GM06990 (cell line): ENCODE data around the gene TAGLN3.

Experiments
- DNase-seq: peaks from one replicate; pipeline ENCODE4 v3.0.0-alpha.2; 2011; ENCODE audit not compliant: insufficient read length; ENCODE audit errors: extremely low read depth
- H3K27me3 ChIP-seq: replicated peaks from 2 replicates; pipeline ENCODE4 v1.6.0; 2011; ENCODE audit warnings: low read length; ENCODE audit not compliant: control insufficient read depth, insufficient read depth
- H3K36me3 ChIP-seq: 2 replicates; pipeline ENCODE4 v1.5.1; 2011; ENCODE audit warnings: low read length; ENCODE audit not compliant: control insufficient read depth, insufficient read depth
- H3K4me3 ChIP-seq: replicated peaks from 2 replicates; pipeline ENCODE4 v1.5.1; 2011; ENCODE audit warnings: low read depth, mild to moderate bottlenecking, control low read depth, low read length
- CTCF ChIP-seq: IDR thresholded peaks from 2 replicates; pipeline ENCODE4 v1.5.1; 2011; ENCODE audit warnings: low read length, control low read depth, mild to moderate bottlenecking, inconsistent platforms; ENCODE audit not compliant: insufficient read depth, poor library complexity, severe bottlenecking

The TAGLN3 gene

GRCh38 chr3:111963424-111963823 lies 35.3 kb upstream of the TAGLN3 start:
- no peak for DNase-seq
- no peak for TF ChIP-seq CTCF
- no peaks in the 10 kb centered on the region for H3K36me3 ChIP-seq
- H3K27me3 ChIP-seq = no peaks in the 10 kb centered on the region
- H3K4me3 ChIP-seq = no peak overlapping the region

GRCh38 chr3:111965484-111965883 lies 33.2 kb upstream of the TAGLN3 start:
- no peak for TF ChIP-seq CTCF
- Histone ChIP-seq H3K27me3 (no peaks in the 10 kb centered on the region), H3K4me3 (no peak overlapping the region), H3K36me3 (no peaks in the 10 kb centered on the region)
- DNase-seq = no peak

DNA sequence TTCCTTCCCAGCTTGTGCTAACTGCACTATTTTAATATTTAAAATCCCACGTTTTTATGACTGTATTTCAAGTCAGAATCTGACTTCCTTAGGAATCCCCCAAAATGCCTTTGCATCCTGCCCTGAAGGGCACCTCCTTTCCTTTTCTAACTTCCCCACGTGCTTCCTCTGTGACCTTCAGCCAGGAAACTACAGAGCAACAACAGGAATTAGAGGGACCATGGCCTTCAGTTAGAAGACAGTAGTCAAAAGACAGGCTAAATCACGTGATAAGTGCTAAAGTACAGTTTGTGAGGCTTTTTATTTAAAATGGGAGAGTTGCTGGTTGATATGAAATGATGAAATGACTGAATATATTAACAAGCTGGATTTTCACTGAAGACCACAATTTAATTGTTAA lies 31.7 kb upstream of the TAGLN3 start:
- no peak for DNase-seq
- Histone ChIP-seq H3K4me3 (no peak overlapping the region), H3K27me3 (no peaks in the 10 kb centered on the region), H3K36me3 (no peaks in the 10 kb centered on the region)
- TF ChIP-seq CTCF = no peak

- Histone ChIP-seq H3K36me3 (no peaks in the 10 kb centered on the region), H3K27me3 (no peaks in the 10 kb centered on the region), H3K4me3 (no peak overlapping the region)
- TF ChIP-seq CTCF = peak; percentile 84
- peak; percentile 31 for DNase-seq
Measured at GRCh38 chr3:111967651-111968274, 31.0 kb upstream of the TAGLN3 start.

DNA sequence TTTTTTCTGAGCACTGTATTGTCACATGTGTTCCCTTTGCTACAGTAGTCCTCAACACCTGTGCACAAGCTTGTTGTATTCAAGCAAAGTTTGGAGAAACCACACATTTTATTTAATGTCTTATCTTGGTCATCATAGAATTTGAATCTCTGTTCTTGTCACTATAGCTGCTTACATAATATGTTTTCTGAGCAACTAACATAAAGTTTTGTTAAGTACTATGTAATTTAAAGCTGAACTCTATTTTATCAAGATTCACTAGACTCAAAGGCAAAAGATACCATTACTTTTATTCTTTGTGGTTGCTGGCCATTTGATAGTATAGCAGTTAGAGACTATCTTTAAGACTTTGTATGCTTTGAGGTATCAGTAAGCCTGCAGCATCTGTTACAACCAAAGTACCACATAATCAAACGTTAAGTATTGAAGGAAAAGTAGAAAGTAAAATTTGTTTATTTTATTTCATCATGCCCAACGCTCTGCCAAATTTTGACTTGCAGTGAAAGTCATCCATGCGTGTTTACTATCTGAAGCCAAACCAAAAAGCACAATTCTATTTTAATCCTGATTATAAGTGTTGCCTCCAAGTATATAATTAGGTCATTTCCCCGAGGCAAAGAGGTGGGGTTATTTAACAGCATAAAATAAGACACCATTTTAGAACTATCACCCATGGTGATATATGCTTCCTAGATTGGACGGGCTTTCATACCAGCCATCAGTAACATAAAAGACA lies 30.2 kb upstream of the TAGLN3 start:
- no peak for DNase-seq

More for the DNA sequence above, 30.2 kb upstream of the TAGLN3 start:
- Histone ChIP-seq H3K36me3 (no peaks in the 10 kb centered on the region), H3K27me3 (no peaks in the 10 kb centered on the region), H3K4me3 (no peak overlapping the region)
- no peak for TF ChIP-seq CTCF
